K562 (cell line): ENCODE results near the gene KIF26B. TPM values are rescaled to one million over a fixed set of nuclear protein-coding genes. Genes with fewer than 3 reads are reported as not detected.

Experiments
- ATAC-seq: fragments of 200-7000 bp; cut with Tn5 transposase; 3 replicates; pipeline ENCODE4 v1.9.1; 2020; ENCODE audit warnings: moderate library complexity
- BruUV-seq: library from RNA; stranded (reverse); fragments of 400-500 nt; replicated peaks from 2 replicates; lab custom pipeline; 2021; lab: Mats Ljungman, UMichigan
- CTCF ChIA-PET: fragments of 300-600 bp; formaldehyde crosslinking; extraction: SDS; loops from one replicate; lab custom pipeline; 2021; ENCODE audit warnings: low intra/inter-chr PET ratio; lab: Yijun Ruan, JAX
- POLR2A ChIA-PET: fragments of 300-600, 350-650 bp; sonication (Branson Sonifier 250); formaldehyde crosslinking; extraction: SDS; loops from one replicate; lab custom pipeline; 2021; ENCODE audit warnings: antibody characterized with exemption, inconsistent platforms; lab: Yijun Ruan, JAX
- DNase-seq, 4 experiments: peaks; one replicate each; pipeline versions ENCODE4 v3.0.0 to v3.0.0-alpha.2; 2011 to 2018; ENCODE audit warnings: low spot score in 3 of 4, mixed read lengths in 3 of 4; ENCODE audit errors: extremely low read depth in 1 of 4
- FAIRE-seq: peaks from 2 replicates; lab custom pipeline; 2011; peaks lifted over from hg19 to GRCh38; lab: Jason Lieb, UNC
- H2AFZ ChIP-seq: 2 replicates; pipeline ENCODE4 v1.6.0; 2011; ENCODE audit warnings: low read depth, low read length, control low read depth, inconsistent platforms
- H3K27ac ChIP-seq: fragments of 200-600 bp; 3 replicates; pipeline ENCODE4 v1.8.0; 2011; ENCODE audit warnings: low read depth, mild to moderate bottlenecking, control low read depth, inconsistent platforms, low read length, moderate library complexity, mixed read lengths; ENCODE audit errors: extremely low read depth
- H3K27me3 ChIP-seq, 2 experiments: fragments of 300-600 bp in 1 of 2; 2 replicates in 1 of 2; 3 replicates in 1 of 2; pipeline versions ENCODE4 v1.6.0 to v1.8.0; 2011; ENCODE audit warnings: inconsistent platforms in 2 of 2, low read length in 2 of 2, mild to moderate bottlenecking in 1 of 2, mixed read lengths in 1 of 2, moderate library complexity in 1 of 2; ENCODE audit not compliant: control insufficient read depth in 2 of 2, insufficient read depth in 2 of 2
- H3K36me3 ChIP-seq: fragments of 300-600 bp; 3 replicates; pipeline ENCODE4 v1.8.0; 2011; ENCODE audit warnings: mild to moderate bottlenecking, low read length, inconsistent platforms; ENCODE audit not compliant: control insufficient read depth, insufficient read depth
- H3K4me1 ChIP-seq, 2 experiments: fragments of 200-600 bp in 1 of 2; replicated peaks in 1 of 2; 2 replicates in 1 of 2; 3 replicates in 1 of 2; pipeline versions ENCODE4 v1.5.1 to v1.8.0; 2011; ENCODE audit warnings: inconsistent platforms in 2 of 2, low read length in 2 of 2, mild to moderate bottlenecking in 1 of 2, mixed read lengths in 1 of 2, moderate library complexity in 1 of 2; ENCODE audit not compliant: control insufficient read depth in 2 of 2, insufficient read depth in 2 of 2
- H3K4me2 ChIP-seq: 2 replicates; pipeline ENCODE4 v1.6.1; 2011; ENCODE audit warnings: low read length, control low read depth, inconsistent platforms, mixed read lengths; ENCODE audit not compliant: insufficient read depth
- H3K4me3 ChIP-seq: fragments of 200-600 bp; sonication (generic), shearing (Covaris generic); 2 replicates; pipeline ENCODE4 v1.5.1; 2016; ENCODE audit warnings: control low read depth, inconsistent platforms
- H3K79me2 ChIP-seq: fragments of 200-600 bp; 3 replicates; pipeline ENCODE4 v1.8.0; 2011; ENCODE audit warnings: low read length, inconsistent platforms; ENCODE audit not compliant: control insufficient read depth, insufficient read depth
- H3K9ac ChIP-seq, 2 experiments: 2 replicates each; pipeline versions ENCODE4 v1.6.0 to v1.6.1; 2011; ENCODE audit warnings: low read depth in 2 of 2, low read length in 2 of 2, control low read depth in 1 of 2, inconsistent platforms in 1 of 2, mild to moderate bottlenecking in 1 of 2, mixed read lengths in 1 of 2; ENCODE audit not compliant: insufficient read depth in 1 of 2
- H3K9me1 ChIP-seq: one replicate; pipeline ENCODE4 v1.6.0; 2011; ENCODE audit warnings: inconsistent platforms, mild to moderate bottlenecking, low read length, moderate library complexity; ENCODE audit not compliant: control insufficient read depth, insufficient read depth
- H3K9me3 ChIP-seq: replicated peaks from 2 replicates; pipeline ENCODE4 v1.5.1; 2011; ENCODE audit warnings: low read depth, low read length, inconsistent platforms; ENCODE audit not compliant: control insufficient read depth, insufficient read depth
- H4K20me1 ChIP-seq: replicated peaks from 2 replicates; pipeline ENCODE4 v1.6.1; 2011; ENCODE audit warnings: low read length, inconsistent platforms, mixed read lengths; ENCODE audit not compliant: control insufficient read depth, insufficient read depth
- ELK1 ChIP-seq: sonication (generic); formaldehyde crosslinking; IDR thresholded peaks from 2 replicates; pipeline ENCODE4 v1.8.1; 2022; ENCODE audit warnings: missing genetic modification reagents
- GTF3C2 ChIP-seq: IDR thresholded peaks from 3 replicates; pipeline ENCODE4 v1.6.1; 2011; ENCODE audit warnings: borderline replicate concordance, mild to moderate bottlenecking, moderate library complexity; ENCODE audit not compliant: insufficient read length; ENCODE audit errors: extremely low read depth
- HES1 ChIP-seq: fragments of 450-650 bp; IDR thresholded peaks from 2 replicates; pipeline ENCODE4 v1.6.1; 2016; ENCODE audit warnings: low read depth, mild to moderate bottlenecking, moderate library complexity
- HNRNPUL1 ChIP-seq: fragments of 200-400 bp; formaldehyde crosslinking; IDR thresholded peaks from 2 replicates; pipeline ENCODE4 v1.6.1; 2017; ENCODE audit warnings: low read length
- KLF16 ChIP-seq: IDR thresholded peaks from 2 replicates; pipeline ENCODE4 v1.6.1; 2016; ENCODE audit warnings: antibody characterized with exemption
- MITF ChIP-seq: IDR thresholded peaks from 2 replicates; pipeline ENCODE4 v1.6.1; 2014; ENCODE audit warnings: antibody characterized with exemption
- MTA3 ChIP-seq: fragments of 450-650 bp; formaldehyde crosslinking; IDR thresholded peaks from 2 replicates; pipeline ENCODE4 v1.6.1; 2017; ENCODE audit warnings: mild to moderate bottlenecking, borderline replicate concordance
- PHF21A ChIP-seq: fragments of 450-650 bp; IDR thresholded peaks from 2 replicates; pipeline ENCODE4 v1.6.1; 2017; ENCODE audit warnings: low read depth, borderline replicate concordance
- PPARD ChIP-seq: fragments of 250-450 bp; sonication (Bioruptor Pico); IDR thresholded peaks from 2 replicates; pipeline ENCODE4 v1.8.0; 2022; ENCODE audit warnings: inconsistent platforms, mild to moderate bottlenecking, moderate library complexity
- SFPQ ChIP-seq: fragments of 200-400 bp; formaldehyde crosslinking; IDR thresholded peaks from 2 replicates; pipeline ENCODE4 v1.6.1; 2017; ENCODE audit warnings: mild to moderate bottlenecking, low read depth, low read length, moderate library complexity
- SNAPC5 ChIP-seq: fragments of 250-450 bp; sonication (Bioruptor Pico); IDR thresholded peaks from 2 replicates; pipeline ENCODE4 v1.8.0; 2021; ENCODE audit warnings: moderate library complexity, mild to moderate bottlenecking, inconsistent platforms
- XRCC4 ChIP-seq: IDR thresholded peaks from one replicate; pipeline ENCODE4 v1.6.1; 2011; ENCODE audit not compliant: insufficient read depth, insufficient read length; ENCODE audit errors: extremely low read depth
- WGBS: fragments of 100-300 bp; shearing (Covaris generic); methylation state at CpG from one replicate; pipeline ENCODE4 v1.1.6; 2016; ENCODE audit warnings: low coverage, mixed read lengths; ENCODE audit not compliant: insufficient coverage; ENCODE audit errors: missing lambda C conversion rate; 5-methylcytosine and 5-hydroxymethylcytosine counted together
- in situ Hi-C: fragments of 300-500 bp; cut with MboI; formaldehyde crosslinking; loops from 4 replicates; pipeline ENCODE4 v1.15.0; 2018; ENCODE audit warnings: inconsistent platforms, mixed read lengths
- intact Hi-C: fragments of 100-400 bp; cut with micrococcal nuclease; formaldehyde crosslinking; loops from 2 replicates; pipeline ENCODE4 v1.14.2; 2022
- polyA plus RNA-seq, 8 experiments: library from polyadenylated mRNA; depleted of rRNA in 4 of 8; stranded (reverse) in 5 of 8; unstranded in 3 of 8; fragments of >200 nt; fragmentation: Nextera tagmentation in 2 of 8; fragmentation: Illumina TruSeq in 1 of 8; extraction: Ambion mirVana in 2 of 8; extraction: Trizol in 1 of 8; gene quantifications; 2 replicates each; pipeline versions ENCODE4 v1.2.1 to v1.2.3, GENCODE V29; 2011 to 2014; ENCODE audit warnings: inconsistent platforms in 1 of 8, missing spikeins in 1 of 8
- total RNA-seq, 7 experiments: library from RNA; depleted of rRNA in 6 of 7; stranded (reverse); fragments of >200 nt in 6 of 7; fragmentation: Illumina TruSeq in 2 of 7; extraction: Trizol in 2 of 7; gene quantifications; 2 replicates each; pipeline versions ENCODE4 v1.2.1 to v1.2.3, GENCODE V29; 2011 to 2021; ENCODE audit warnings: low replicate concordance in 1 of 7

KIF26B gene
- total and polyA plus RNA-seq, 9 of the 15 experiments (the other 6 are each of a cell fraction or from before 2014, with no cell fraction given): 0.02 to 0.08 (median 0.03) TPM; not detected in 6

GRCh38 chr1:245128381-245129101, 26.2 kb upstream of the KIF26B start:
- 2% methylated on average over 20 of the region's 20 CpGs for WGBS
- Histone ChIP-seq H3K4me2 (no peak overlapping the region), H3K9ac (no peak overlapping the region), H3K79me2 (no peaks in the 10 kb centered on the region), H4K20me1 (no peaks in the 10 kb centered on the region; the same call in 1 of the 2 replicates), H3K27ac (no peak overlapping the region), H3K4me3 (no peak overlapping the region), H3K36me3 (no peaks in the 10 kb centered on the region), H3K9me3 (no peaks in the 10 kb centered on the region), H3K4me1 (no peaks in the 10 kb centered on the region; a peak in 1 of 5 replicates), H3K9me1 (no peaks in the 10 kb centered on the region), H2AFZ (no peak overlapping the region), H3K27me3 (peaks cover 46 to 77% of the 10 kb centered on the region in 2 experiments)
- FAIRE-seq (no peak), ATAC-seq (no peak), DNase-seq (no peak)
- intact Hi-C loops (no loop called here), in situ Hi-C loops (no loop called here)
- ChIA-PET POLR2A (interaction anchor here (0.8 to 2.0 kb wide), 2 partner anchors 11 to 32 kb away, joined by 3 to 6 read pairs; no protein-coding TSS in a partner anchor), CTCF (no interaction called here)
- no peak for TF ChIP-seq XRCC4
- TF ChIP-seq SFPQ: no peak
- TF ChIP-seq MTA3: no peak
- TF ChIP-seq PHF21A: no peak
- TF ChIP-seq HNRNPUL1: no peak
- no peak for TF ChIP-seq MITF
- no peak for TF ChIP-seq GTF3C2
- TF ChIP-seq SNAPC5 (CRISPR knock-in tag): no peak
- no peak for TF ChIP-seq HES1
- TF ChIP-seq PPARD (CRISPR knock-in tag): no peak
- no peak for TF ChIP-seq ELK1
- TF ChIP-seq KLF16: no peak
- no TSS peak for BruUV-seq
